Inflammatory macrophage treated with lipopolysaccharide for 1 hour (primary cell): ENCODE measurements around the gene PAX6.

Source experiments
- DNase-seq, 2 donors: peaks; one replicate each; pipeline ENCODE4 v3.0.0-alpha.2; 2020 to 2022

The PAX6 gene

GRCh38 chr11:31796499-31797189 is 14.5 kb downstream of the PAX6 start:
- no peak for DNase-seq

GRCh38 chr11:31795706-31796498 is 15.2 kb downstream of the PAX6 start:
- no peak for DNase-seq

- no peak for DNase-seq
Measured at GRCh38 chr11:31794548-31794947, 16.6 kb downstream of the PAX6 start.

GRCh38 chr11:31793264-31793663 is 17.9 kb downstream of the PAX6 start:
- DNase-seq = no peak

- DNase-seq = no peak
Measured at GRCh38 chr11:31792456-31792855, 18.7 kb downstream of the PAX6 start.

GRCh38 chr11:31792036-31792435 is 19.1 kb downstream of the PAX6 start:
- DNase-seq = no peak

- no peak for DNase-seq
Measured at GRCh38 chr11:31790649-31791048, 20.5 kb downstream of the PAX6 start.

- DNase-seq = no peak
Measured at GRCh38 chr11:31788085-31788484, 23.0 kb downstream of the PAX6 start.

GRCh38 chr11:31786996-31787685 is 24.0 kb downstream of the PAX6 start:
- DNase-seq = no peak

- DNase-seq = no peak
Measured at GRCh38 chr11:31784611-31785010, 26.5 kb downstream of the PAX6 start.

- DNase-seq = no peak
Measured at GRCh38 chr11:31783252-31783651, 27.9 kb downstream of the PAX6 start.

GRCh38 chr11:31782257-31782656 is 28.9 kb downstream of the PAX6 start:
- DNase-seq = no peak

- DNase-seq = no peak
Measured at GRCh38 chr11:31780480-31780971, 30.6 kb downstream of the PAX6 start.

- DNase-seq = no peak
Measured at GRCh38 chr11:31780078-31780477, 31.0 kb downstream of the PAX6 start.

GRCh38 chr11:31779374-31779791 is 31.7 kb downstream of the PAX6 start:
- DNase-seq = no peak

GRCh38 chr11:31772412-31772811 is 38.7 kb downstream of the PAX6 start:
- no peak for DNase-seq

GRCh38 chr11:31770011-31770700 is 41.0 kb downstream of the PAX6 start:
- no peak for DNase-seq

GRCh38 chr11:31768749-31769640 is 42.1 kb downstream of the PAX6 start:
- DNase-seq = no peak

GRCh38 chr11:31767685-31768084 is 43.4 kb downstream of the PAX6 start:
- DNase-seq = no peak

GRCh38 chr11:31767066-31767465 is 44.1 kb downstream of the PAX6 start:
- no peak for DNase-seq

- no peak for DNase-seq
Measured at GRCh38 chr11:31764766-31765165, 46.4 kb downstream of the PAX6 start.

GRCh38 chr11:31764261-31764660 is 46.9 kb downstream of the PAX6 start:
- DNase-seq = no peak
